SU-DHL-6 (cell line): ENCODE data around the gene LRRC75A.
"Not testable (repeated sequence)": the region's sequence is repeated elsewhere in the genome, so short reads cannot be mapped to it uniquely, and the experiment has no call there.

ENCODE experiments used
- EZH2phosphoT487 ChIP-seq: fragments of 200-600 bp; sonication (generic), shearing (Covaris generic); conservative IDR thresholded peaks from 2 replicates; pipeline ENCODE4 v1.6.1; 2018; ENCODE audit warnings: mild to moderate bottlenecking, antibody characterized with exemption, low read length, moderate library complexity, mixed read lengths
- TF ChIP-seq, protein P1 (sequence below): fragments of 200-600 bp; sonication (generic); IDR thresholded peaks from one replicate; pipeline ENCODE4 v1.5.1; 2017; ENCODE audit warnings: antibody characterized with exemption, mild to moderate bottlenecking, low read length, moderate library complexity; ENCODE audit not compliant: insufficient read depth, poor library complexity, severe bottlenecking

DNA sequence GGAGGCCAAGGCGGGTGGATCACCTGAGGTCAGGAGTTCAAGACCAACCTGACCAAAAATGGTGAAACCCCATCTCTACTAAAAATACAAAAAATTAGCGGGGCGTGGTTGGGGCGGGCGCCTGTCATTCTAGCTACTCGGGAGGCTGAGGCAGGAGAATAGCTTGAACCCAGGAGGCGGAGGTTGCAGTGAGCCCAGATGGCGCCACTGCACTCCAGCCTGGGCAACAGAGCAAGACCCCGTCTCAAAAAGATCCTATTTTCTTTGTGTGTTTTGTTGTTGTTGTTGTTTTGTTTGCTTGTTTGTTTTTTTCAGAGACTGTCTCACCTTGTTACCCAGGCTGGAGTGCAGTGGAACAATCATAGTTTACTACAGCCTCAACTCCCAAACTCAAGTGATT, 88.1 kb downstream of the LRRC75A start:
- TF ChIP-seq, protein P1, sequence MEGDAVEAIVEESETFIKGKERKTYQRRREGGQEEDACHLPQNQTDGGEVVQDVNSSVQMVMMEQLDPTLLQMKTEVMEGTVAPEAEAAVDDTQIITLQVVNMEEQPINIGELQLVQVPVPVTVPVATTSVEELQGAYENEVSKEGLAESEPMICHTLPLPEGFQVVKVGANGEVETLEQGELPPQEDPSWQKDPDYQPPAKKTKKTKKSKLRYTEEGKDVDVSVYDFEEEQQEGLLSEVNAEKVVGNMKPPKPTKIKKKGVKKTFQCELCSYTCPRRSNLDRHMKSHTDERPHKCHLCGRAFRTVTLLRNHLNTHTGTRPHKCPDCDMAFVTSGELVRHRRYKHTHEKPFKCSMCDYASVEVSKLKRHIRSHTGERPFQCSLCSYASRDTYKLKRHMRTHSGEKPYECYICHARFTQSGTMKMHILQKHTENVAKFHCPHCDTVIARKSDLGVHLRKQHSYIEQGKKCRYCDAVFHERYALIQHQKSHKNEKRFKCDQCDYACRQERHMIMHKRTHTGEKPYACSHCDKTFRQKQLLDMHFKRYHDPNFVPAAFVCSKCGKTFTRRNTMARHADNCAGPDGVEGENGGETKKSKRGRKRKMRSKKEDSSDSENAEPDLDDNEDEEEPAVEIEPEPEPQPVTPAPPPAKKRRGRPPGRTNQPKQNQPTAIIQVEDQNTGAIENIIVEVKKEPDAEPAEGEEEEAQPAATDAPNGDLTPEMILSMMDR, result not testable (repeated sequence)
- not testable (repeated sequence) for TF ChIP-seq EZH2phosphoT487
